HG02943 (cell line): ENCODE measurements around the gene PTPMT1.

Source experiments
- ATAC-seq: cut with Tn5 transposase; IDR thresholded peaks from one replicate; pipeline ENCODE4 v1.9.1; 2021; ENCODE audit warnings: mild to moderate bottlenecking, low read depth, moderate library complexity; ENCODE audit not compliant: unreplicated experiment

The PTPMT1 gene

DNA sequence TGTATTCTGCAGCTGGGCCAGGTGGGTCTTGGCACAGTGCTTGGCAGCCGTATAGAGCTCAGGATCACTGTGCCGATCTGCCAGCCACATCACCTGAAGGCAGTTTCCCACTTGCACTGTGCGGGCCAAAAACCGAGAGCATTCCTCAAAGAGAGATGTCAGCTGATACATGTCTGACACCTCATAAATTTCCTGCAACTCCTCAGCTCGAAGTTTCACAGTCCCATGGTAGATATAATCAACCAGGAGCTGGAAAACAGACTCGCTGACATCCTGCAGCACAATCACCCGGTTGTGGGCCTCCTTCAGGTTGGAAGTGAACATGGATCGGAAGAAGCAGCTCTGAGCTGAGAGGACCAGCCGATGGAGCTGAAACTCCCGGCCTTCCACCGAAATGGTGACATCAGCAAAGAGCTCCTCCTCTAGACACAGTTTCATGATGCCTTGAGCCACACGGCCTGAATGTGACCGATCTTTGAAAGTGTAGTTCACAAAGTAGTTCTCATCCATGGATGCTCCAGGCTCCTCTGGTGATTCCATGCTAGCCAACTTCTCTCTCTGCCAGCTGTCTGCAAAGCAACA, 12.2 kb downstream of the PTPMT1 start:
- no peak for ATAC-seq

DNA sequence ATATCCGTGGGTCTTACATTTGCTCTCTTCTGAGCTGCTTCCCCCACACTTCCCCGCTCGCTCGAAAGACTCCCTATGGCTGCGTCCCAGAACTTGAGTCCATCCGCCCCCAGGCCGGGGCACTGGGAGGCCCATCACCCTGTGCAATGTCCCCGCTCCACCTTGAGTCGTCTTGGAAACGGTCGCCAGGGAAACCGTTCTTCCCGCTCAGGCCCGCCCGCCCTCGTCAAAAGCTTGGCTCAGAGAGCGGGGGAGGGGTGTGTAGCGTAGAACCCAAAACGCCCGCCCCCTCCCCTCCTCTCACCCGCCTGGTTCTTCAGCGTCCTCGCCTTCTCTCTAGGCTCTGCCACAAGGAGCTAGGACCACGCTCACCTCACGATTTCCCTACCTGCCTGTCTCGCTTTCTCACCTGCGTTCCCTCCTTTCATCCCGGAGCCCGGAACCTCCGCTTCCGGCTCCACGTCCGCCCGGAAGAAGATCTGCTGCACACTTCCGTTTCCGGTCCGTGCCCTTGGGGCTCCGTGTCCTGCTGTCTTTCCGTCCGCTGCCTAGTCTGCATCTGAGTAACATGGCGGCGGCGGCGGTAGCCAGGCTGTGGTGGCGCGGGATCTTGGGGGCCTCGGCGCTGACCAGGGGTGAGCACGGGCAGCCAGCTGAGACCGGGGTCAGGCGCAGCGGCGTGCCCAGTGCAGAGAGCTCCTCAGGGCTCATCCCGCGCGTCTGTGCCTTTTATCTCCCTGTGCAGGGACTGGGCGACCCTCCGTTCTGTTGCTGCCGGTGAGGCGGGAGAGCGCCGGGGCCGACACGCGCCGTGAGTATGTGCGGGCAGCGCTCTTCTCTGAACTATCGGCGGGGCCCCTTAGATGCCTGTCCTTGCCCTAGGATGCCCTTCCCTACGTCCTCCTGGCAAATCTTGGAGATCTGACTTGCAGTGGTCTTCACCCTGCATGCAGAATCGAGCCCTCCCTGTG, 13.4 kb downstream of the PTPMT1 start, which contains the start of the genes KBTBD4 and NDUFS3:
Gene KBTBD4, minus strand, starts transcription at position 447 of the 971 bp plus-strand sequence. Its CDS starts 19 bp downstream, at position 428.
Gene NDUFS3, plus strand, starts transcription at position 551 of the 971 bp plus-strand sequence. Its CDS starts 18 bp downstream, at position 569.
- ATAC-seq, result peak; percentile 93

DNA sequence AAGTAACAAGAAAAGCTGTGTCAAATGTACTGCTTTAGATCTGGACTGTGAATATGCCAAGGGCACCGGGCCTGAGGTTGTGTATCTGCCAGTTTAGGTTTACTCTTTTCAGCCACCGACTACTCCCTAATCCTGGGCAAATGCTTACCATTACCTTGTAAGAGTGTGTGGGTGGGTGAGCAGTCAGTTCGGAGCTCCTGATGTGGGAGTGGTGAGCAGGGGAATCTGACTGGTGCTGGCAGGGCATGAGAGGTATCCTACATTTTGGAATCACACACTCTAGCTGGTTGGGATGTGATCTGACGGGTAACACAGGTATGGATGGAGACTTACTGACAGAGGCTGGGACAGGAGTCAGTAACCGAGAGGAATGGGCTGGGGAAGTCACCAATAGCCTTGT, 18.4 kb downstream of the PTPMT1 start:
- ATAC-seq, result no peak

DNA sequence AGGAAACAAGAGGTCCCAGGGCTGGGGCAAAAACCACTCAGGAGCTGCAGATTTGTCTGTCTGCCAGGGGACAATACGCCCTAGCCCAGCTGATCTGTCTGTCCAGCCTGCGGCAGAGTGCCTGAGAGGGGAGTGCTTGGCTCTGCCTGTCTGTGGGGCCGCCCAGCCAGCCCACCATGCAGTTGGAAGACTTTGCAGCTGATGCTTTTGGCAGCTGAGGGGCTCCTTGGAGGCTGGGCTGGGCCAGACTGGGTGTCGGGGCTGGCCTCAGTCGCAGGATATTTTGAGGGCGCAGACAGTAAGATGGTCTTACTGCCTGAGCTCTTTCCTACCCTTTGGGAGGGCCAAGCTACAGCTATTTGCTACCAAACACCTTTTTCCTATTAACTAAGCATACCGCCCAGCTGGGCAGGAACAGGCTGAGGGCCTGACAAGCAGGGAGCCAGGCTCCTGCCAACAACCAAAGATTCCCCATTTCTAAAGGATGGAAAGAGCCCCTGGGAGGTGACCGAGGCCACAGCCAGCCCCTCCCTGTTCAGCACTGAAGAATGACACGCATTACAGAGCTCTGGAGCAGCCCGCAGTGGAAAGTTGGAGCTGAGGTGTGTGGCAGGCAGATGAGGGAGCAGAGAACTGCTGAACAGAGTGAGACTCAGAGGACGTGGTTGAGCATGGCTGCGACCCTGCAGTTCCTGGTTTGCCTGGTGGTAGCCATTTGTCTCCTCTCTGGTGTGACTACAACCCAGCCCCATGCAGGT, 20.9 kb downstream of the PTPMT1 start, which contains the start of gene FAM180B:
Gene FAM180B, plus strand, starts transcription at position 581 of the 758 bp plus-strand sequence. Its CDS starts 91 bp downstream, at position 672.
- no peak for ATAC-seq

DNA sequence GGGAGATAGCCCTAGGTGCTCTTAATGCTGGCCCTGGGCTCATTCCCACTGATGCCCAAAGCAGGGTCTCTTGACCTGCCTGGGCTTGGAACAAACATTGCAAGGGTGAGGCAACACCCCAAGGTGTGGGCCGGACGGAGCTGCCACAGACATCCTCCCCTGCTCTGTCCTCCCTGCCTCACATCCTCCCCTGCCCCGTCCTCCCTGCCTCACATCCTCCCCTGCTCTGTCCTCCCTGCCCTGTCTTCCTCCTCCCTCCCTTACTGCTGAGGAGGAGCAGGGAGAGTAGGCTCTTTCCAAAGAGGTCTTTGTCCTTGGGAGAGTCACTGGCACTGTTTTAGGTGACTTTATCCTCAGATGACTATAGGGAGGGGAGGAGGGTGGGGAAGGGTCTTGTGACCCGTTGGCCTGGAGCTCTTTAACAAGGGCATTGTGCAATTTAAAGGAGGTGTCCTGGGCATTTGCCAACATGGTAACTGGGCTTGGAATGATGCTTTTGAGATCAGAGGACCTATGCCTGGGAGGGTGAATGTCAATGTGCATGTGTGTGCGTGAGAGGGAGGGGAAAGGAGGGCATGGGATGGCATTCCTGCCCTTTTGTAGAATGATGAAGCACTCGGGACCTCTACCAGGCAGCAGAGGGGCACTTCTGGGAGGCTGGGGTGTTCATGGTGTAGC, 21.8 kb downstream of the PTPMT1 start:
- no peak for ATAC-seq

DNA sequence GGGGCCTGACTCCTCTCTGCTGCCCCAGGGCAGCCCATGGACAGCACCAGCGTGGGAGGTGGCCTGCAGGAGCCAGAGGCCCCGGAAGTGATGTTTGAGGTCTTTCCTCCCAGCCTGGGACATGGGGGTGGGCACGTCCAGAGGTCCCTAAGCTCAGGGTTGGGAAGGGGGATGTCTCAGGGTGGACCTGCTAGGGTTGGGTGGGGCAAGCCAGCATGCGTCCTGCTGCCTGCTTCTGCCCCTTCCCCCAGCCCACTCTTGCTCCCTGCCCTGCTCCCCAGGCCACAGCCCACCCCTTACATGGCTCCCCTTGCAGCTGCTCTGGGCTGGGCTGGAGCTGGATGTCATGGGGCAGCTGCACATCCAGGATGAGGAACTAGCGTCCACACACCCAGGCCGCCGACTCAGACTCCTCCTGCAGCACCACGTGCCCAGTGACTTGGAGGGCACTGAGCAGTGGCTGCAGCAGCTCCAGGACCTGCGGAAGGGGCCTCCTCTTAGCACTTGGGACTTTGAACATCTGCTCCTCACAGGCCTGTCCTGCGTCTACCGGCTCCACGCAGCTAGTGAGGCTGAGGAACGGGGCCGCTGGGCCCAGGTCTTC, 22.4 kb downstream of the PTPMT1 start:
- ATAC-seq, result no peak

DNA sequence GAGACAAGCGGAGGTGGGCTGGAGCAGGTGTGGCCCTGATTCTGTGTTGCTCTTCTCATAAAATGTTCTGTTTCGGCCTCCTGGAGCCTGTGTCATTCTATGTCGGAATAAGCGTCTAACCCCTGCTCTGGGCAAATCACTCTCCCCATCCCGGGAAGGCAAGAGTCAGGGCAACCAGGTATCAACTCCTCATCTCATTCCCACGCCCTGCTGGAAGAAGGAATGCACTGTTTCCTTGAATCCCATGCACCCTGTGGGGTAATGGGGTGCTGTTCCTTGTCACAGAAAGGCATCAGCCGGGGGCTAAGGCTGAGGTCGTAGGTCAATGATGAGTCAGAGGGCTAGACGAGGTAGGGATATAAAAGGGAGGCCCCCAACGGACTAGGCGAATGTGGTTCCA, 23.7 kb downstream of the PTPMT1 start:
- ATAC-seq, result no peak

DNA sequence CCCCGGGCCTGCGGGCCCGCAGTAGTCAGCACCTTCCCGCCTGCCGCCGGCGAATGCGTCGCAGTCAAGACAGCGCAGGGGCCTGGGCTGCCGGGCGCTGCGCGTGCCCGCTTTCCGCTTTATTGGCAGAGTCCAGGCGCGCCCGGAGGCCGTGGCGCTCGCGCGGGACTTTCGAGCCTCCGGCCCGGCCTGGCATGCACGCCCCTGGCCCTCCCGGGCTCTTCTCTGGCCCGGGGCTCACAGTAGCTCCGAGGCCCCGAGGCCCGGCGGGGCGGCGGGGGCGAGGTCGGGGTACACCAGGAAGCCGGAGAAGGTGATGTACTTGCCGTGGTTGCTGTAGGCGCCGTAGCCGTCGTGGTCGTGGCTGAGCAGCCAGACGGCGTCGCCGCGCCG, 24.2 kb downstream of the PTPMT1 start:
- ATAC-seq, result no peak

DNA sequence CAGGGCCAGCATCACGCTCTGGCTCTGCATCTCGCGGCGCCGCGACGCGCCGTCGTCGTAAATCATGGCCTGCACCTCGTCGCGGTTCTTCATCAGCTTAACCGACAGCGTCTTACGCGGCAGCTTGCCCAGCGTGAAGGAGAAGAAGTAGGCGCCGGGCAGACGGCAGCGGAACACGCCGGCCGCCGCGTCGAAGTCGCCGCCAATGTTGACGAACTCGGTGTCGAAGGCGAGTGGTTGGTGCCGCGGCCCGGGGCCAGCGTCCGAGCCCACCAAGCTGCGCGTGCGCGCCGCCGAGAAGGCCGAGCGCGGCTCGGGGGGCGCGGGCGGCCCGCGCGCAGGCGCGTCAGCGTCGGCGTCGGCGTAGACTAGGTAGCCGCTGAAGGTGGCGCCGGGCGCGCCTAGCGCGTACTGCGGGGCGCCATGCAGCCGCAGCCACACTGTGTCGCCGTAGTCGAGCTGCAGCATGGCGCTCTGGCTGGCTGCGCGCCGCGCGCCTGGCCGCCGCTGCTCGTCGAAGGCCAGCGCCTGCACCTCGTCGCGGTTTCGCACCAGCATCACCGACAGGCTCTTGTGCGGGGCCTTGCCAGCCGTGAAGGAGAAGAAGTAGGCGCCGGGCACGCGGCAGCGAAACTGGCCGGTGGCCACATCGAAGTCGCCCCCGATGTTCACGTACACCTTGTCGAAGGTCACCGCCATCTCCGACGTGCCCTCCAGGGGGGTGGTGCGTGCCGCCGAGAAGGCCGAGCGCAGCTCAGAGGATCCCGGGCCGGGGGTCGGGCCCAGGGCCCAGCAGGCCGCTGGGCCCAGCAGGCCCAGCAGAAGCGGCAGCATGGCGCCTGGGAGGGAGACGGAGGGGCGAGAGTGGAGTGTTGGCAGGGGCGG, 24.8 kb downstream of the PTPMT1 start:
- ATAC-seq, result no peak

DNA sequence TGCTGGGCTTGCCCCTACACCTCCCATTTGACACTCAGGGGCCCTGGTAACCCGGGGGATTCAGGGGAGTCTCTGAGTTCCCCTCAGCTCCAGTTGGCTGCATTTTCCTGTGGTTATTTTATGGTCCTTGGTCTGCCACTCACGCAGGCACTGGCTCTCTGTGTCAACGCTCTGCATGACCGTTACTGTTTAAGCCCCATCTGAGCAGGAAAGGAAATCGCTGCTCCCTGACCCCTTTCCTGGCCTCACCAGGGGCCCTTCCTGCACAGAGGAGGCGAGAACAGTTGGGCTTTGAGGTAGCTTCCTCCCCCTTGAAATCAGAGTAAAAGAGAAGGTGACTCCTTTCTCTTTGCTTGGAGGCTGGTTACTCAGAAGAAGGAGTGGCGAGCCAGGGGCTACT, 26.4 kb downstream of the PTPMT1 start:
- no peak for ATAC-seq

DNA sequence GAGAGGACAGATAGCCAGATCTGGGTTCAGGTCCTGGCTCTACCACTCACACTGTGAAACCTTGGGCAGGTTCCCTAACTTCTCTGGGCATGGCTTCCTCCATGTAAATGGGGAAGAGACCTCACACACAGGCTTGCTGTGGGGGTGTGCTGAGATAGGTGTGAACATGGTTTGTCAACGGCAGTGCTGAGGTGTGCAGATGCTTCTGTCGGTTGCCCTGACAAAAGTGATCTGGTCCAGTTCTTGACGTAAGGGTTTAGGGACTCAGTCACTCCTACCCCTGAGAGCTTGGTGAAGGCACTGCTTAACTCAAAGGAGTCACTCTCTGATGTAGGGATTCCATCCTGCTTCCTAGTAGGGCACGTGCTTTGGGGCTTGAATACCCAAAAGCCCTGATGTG, 26.9 kb downstream of the PTPMT1 start:
- ATAC-seq, result no peak

DNA sequence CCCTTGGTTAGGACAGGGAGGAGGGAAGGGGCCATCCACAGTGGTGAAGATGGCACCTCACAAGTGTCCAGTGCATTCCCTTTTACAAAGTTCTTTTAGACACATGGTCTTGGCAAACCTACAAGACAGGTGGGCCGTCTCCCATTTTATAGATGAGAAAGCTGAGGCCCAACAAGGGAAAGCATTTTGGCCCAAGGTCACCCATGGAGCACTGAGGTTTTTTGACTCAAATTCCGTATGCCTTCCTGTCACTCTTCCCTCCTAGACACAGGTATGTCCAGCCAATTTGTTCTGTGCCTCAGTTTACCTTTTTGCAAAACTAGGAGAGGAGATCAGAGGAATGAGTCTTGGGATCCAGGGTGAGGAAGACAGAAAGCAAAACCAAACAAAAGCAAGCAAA, 27.6 kb downstream of the PTPMT1 start:
- no peak for ATAC-seq

DNA sequence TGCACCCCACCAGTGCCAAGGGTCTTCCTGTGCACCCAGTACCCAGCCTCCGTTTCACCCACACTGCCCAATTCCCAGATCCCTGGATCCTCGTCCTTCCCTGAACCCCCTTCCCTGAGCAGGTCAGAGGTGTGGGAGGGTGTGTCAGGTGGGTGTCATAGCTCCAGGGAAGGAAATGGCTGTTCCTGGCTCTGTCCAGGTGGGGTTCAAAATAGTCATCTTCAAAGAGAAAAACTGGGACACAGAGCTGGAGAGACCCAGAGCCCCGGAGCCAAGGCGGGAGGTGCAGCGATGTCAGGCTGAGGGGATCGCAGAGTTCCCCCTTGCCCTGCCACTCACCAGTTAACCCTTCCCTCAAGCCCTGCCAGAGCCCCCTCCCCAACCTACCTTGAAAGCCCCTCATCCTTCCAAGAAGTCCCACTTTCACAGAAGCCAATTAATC, 28.1 kb downstream of the PTPMT1 start:
- ATAC-seq, result no peak

DNA sequence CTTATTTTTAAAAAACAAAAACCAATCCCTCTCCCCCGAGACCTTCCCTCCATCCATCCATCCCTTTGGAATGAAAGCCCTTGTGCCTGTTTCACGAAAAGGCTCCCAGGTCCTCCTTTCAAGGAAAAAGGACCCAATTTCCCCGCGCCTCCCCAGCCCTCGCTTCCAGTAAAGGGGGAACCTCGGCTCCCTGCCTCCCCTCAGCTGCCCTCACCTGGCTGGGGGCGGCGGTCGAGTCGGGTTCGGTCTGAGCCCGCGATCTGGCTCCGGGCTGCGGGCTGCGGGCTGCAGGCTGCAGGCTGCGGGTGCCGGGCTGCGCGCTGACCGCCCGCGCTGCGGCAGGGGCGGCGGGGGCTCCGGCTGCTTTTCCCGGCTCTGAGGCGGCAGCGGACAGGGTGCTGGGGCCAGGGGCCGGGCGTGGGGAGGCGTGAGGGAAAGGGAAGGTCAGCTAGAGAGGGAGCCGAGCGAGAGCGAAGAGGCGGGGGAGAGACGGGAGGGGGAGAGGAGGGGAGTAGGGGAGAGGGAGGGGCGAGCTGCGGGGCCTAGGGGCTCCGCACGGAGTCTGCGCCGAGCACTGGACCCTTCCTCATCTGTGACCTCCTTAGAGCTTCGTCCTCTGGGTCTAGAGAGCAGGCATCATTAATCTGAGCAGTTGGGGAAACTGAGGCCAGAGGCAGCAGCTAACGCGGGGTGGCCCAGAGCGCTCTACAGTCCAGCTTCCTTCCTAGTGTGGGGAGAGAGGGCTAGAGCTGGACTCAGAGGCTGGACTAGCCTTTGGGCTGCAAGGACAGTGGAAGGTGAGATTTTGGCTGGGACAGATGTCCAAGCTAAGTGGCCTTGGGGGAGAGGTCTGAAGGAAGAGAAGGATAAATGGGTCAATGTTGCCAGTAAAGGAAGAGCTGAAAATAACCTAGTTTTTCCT, 28.8 kb downstream of the PTPMT1 start, which contains the start of gene C1QTNF4:
Gene C1QTNF4, minus strand, starts transcription at position 478 of the 922 bp plus-strand sequence. CDS start 3,601 bp downstream, outside the sequence.
- ATAC-seq, result no peak

DNA sequence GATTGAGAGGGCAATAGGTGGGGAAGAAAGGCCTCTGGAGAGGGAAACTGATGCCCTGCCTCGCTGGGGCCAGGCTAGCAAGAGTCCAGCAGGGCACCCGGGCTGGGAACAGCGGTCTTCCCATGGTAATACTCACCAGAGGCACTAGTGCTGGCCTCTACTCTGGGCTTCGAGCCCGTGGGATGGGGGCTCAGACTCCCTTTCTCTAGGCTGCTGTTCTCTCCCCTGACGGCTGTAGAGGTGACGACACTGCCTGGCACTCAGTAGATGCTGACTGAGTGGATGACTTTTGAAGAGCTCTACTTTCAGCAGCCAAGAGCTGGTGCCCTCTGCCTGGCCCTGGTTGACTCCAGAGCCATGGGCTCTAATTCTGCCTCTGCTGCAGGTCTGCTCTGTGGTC, 29.6 kb downstream of the PTPMT1 start:
- no peak for ATAC-seq

DNA sequence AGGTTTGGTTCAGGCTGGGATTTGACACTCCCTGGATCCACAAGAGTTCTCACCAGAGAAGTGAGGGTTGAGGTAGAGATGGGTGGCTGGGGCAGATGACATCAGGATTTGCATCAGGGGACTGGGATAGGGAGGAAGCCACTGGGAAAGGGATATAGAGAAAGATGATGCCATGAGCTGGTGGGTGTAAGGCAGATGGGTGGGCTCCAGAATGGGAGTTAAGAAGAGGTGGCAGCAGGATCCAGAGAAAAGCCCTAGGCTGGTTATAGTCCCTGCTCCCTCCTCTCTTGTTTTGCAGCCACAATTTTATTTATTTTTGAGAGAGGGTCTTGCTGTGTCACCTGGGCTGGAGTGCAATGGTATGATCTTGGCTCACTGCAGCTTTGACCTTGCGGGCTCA, 30.6 kb downstream of the PTPMT1 start:
- ATAC-seq, result no peak

DNA sequence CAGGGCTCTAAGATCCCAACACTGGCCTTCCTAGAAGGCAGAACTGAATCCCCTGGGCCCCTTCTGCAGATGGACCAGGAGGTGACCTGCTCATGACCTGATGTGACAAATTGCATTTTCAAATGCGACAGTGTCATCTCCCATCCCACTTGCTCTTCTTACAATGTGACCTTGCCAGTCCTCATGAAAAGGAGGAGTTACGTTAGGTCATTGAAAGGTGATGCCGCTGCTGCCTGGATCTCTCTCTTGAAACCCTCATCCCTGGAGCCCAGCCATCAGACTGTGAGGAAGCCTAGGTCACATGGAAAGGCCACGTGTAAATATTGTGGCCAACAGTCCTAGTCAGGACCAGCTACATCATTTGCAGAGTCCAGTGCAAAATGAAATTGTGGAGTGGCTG, 34.5 kb downstream of the PTPMT1 start:
- no peak for ATAC-seq

DNA sequence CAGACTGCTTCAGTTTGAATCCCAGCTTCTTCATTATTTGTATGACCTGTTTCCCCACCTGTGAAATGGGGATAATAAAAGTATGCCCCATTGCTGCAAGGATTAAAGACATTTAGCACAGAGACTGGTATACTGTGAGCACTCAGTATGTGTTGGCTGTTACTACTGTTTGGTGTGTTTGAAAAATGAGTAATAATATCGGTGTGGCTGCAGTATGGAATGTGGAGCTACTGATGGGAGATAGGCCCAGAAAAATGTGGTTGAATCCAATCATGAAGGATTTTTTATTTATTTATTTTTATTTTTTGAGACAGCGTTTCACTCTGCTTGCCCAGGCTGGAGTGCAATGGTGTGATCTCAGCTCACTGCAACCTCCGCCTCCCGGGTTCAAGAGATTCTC, 37.9 kb downstream of the PTPMT1 start:
- ATAC-seq, result no peak
